K562 (cell line): ENCODE data around the gene NR1D1. TPM values are rescaled to one million over a fixed set of nuclear protein-coding genes. Genes with fewer than 3 reads are reported as not detected.

Experiments
- FOXK1 ChIP-seq: sonication (generic); formaldehyde crosslinking; IDR thresholded peaks from 2 replicates; pipeline ENCODE4 v1.8.0; 2022; ENCODE audit warnings: missing genetic modification reagents, mild to moderate bottlenecking, borderline replicate concordance
- RBFOX2 ChIP-seq: fragments of 200-400 bp; formaldehyde crosslinking; IDR thresholded peaks from 2 replicates; pipeline ENCODE4 v1.6.1; 2017; ENCODE audit warnings: low read depth, mild to moderate bottlenecking, low read length, moderate library complexity
- RFX7 ChIP-seq: fragments of 250-450 bp; sonication (Bioruptor Pico); IDR thresholded peaks from 2 replicates; pipeline ENCODE4 v1.5.1; 2021; ENCODE audit warnings: mild to moderate bottlenecking
- SAP30 ChIP-seq: fragments of 200-600 bp; sonication (generic); IDR thresholded peaks from 2 replicates; pipeline ENCODE4 v1.6.1; 2012; ENCODE audit warnings: borderline replicate concordance, low read depth, mild to moderate bottlenecking, moderate library complexity, low read length, control low read depth, inconsistent platforms; ENCODE audit not compliant: insufficient read depth, poor library complexity, severe bottlenecking
- SRSF7 ChIP-seq: fragments of 200-400 bp; formaldehyde crosslinking; optimal IDR thresholded peaks from 2 replicates; pipeline ENCODE3; 2017; ENCODE audit warnings: mild to moderate bottlenecking, low read depth, low read length
- YY1 ChIP-seq, 3 experiments: IDR thresholded peaks; 2 replicates each; pipeline ENCODE4 v1.6.1; 2011; ENCODE audit warnings: low read length in 2 of 3, mild to moderate bottlenecking in 2 of 3, moderate library complexity in 2 of 3, borderline replicate concordance in 1 of 3, control low read depth in 1 of 3, low read depth in 1 of 3; ENCODE audit not compliant: insufficient read depth in 3 of 3, insufficient replicate concordance in 2 of 3, control insufficient read depth in 1 of 3, insufficient read length in 1 of 3; ENCODE audit errors: extremely low read depth in 1 of 3
- ZNF586 ChIP-seq: fragments of 450-650 bp; formaldehyde crosslinking; conservative IDR thresholded peaks from 2 replicates; pipeline ENCODE4 v1.4.0; 2020; ENCODE audit warnings: mild to moderate bottlenecking, moderate library complexity
- ZNF830 ChIP-seq: fragments of 250-450 bp; sonication (Bioruptor Pico); IDR thresholded peaks from 2 replicates; pipeline ENCODE4 v1.5.0; 2021; ENCODE audit warnings: mild to moderate bottlenecking
- polyA plus RNA-seq, 8 experiments: library from polyadenylated mRNA; depleted of rRNA in 4 of 8; stranded (reverse) in 5 of 8; unstranded in 3 of 8; fragments of >200 nt; fragmentation: Nextera tagmentation in 2 of 8; fragmentation: Illumina TruSeq in 1 of 8; extraction: Ambion mirVana in 2 of 8; extraction: Trizol in 1 of 8; gene quantifications; 2 replicates each; pipeline versions ENCODE4 v1.2.1 to v1.2.3, GENCODE V29; 2011 to 2014; ENCODE audit warnings: inconsistent platforms in 1 of 8, missing spikeins in 1 of 8
- total RNA-seq, 7 experiments: library from RNA; depleted of rRNA in 6 of 7; stranded (reverse); fragments of >200 nt in 6 of 7; fragmentation: Illumina TruSeq in 2 of 7; extraction: Trizol in 2 of 7; gene quantifications; 2 replicates each; pipeline versions ENCODE4 v1.2.1 to v1.2.3, GENCODE V29; 2011 to 2021; ENCODE audit warnings: low replicate concordance in 1 of 7
- TF ChIP-seq, protein P1 (sequence below): sonication (generic); formaldehyde crosslinking; IDR thresholded peaks from 2 replicates; pipeline ENCODE4 v1.8.0; 2022; ENCODE audit warnings: mild to moderate bottlenecking, missing genetic modification reagents
- TF ChIP-seq, protein P2 (sequence below), 2 experiments: fragments of 450-650 bp; formaldehyde crosslinking in 1 of 2; IDR thresholded peaks; 2 replicates each; pipeline versions ENCODE4 v1.4.0 to v1.6.1; 2014 to 2020; ENCODE audit warnings: mild to moderate bottlenecking in 2 of 2, borderline replicate concordance in 1 of 2, low read depth in 1 of 2

Gene NR1D1
- total and polyA plus RNA-seq, 9 of the 15 experiments (the other 6 are each of a cell fraction or from before 2014, with no cell fraction given) = 0.25 to 7.7 (median 0.65) TPM

DNA sequence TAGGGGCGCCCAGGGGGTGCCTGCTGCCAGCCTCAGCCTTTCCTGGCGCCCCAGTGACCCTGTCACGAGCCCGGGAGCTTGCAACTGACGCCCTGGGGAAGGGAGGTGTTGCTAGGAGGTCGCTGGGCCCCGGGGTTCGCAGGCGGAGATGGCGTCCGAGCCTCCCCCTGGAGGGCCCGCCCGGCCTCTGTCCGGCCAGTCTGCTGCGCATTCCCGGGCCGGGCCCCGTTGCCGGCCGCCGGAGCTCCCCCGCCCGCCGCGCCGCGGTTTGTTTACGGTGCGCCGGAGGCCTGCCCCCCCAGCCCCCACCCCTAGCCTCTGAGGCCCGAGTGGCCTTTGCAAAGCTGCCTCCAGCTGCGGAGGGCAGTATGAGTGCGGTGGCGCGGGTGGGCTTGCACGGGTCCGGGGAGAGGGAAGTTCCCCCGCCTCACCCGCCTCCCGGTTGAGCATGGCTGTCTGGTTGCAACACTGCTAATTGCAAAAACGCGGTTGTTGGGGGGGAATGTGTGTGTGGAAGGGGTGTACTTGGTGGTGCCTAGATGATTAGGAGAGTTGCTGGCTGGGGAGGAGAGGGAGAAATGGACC lies 37.1 kb downstream of the NR1D1 start (continued):
- TF ChIP-seq, protein P1, sequence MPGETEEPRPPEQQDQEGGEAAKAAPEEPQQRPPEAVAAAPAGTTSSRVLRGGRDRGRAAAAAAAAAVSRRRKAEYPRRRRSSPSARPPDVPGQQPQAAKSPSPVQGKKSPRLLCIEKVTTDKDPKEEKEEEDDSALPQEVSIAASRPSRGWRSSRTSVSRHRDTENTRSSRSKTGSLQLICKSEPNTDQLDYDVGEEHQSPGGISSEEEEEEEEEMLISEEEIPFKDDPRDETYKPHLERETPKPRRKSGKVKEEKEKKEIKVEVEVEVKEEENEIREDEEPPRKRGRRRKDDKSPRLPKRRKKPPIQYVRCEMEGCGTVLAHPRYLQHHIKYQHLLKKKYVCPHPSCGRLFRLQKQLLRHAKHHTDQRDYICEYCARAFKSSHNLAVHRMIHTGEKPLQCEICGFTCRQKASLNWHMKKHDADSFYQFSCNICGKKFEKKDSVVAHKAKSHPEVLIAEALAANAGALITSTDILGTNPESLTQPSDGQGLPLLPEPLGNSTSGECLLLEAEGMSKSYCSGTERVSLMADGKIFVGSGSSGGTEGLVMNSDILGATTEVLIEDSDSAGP (CRISPR knock-in tag) = no peak
- peak; percentile 67 for TF ChIP-seq RBFOX2
- TF ChIP-seq FOXK1 (CRISPR knock-in tag) = no peak
- TF ChIP-seq ZNF830 (CRISPR knock-in tag) = no peak
- TF ChIP-seq, protein P2, sequence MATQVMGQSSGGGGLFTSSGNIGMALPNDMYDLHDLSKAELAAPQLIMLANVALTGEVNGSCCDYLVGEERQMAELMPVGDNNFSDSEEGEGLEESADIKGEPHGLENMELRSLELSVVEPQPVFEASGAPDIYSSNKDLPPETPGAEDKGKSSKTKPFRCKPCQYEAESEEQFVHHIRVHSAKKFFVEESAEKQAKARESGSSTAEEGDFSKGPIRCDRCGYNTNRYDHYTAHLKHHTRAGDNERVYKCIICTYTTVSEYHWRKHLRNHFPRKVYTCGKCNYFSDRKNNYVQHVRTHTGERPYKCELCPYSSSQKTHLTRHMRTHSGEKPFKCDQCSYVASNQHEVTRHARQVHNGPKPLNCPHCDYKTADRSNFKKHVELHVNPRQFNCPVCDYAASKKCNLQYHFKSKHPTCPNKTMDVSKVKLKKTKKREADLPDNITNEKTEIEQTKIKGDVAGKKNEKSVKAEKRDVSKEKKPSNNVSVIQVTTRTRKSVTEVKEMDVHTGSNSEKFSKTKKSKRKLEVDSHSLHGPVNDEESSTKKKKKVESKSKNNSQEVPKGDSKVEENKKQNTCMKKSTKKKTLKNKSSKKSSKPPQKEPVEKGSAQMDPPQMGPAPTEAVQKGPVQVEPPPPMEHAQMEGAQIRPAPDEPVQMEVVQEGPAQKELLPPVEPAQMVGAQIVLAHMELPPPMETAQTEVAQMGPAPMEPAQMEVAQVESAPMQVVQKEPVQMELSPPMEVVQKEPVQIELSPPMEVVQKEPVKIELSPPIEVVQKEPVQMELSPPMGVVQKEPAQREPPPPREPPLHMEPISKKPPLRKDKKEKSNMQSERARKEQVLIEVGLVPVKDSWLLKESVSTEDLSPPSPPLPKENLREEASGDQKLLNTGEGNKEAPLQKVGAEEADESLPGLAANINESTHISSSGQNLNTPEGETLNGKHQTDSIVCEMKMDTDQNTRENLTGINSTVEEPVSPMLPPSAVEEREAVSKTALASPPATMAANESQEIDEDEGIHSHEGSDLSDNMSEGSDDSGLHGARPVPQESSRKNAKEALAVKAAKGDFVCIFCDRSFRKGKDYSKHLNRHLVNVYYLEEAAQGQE (IDR thresholded peaks at IDR 0.05; ENCODE audit: borderline replicate concordance) = 0 out of 2 replicates have a peak, but pooled peaks have one; percentile 2
- TF ChIP-seq, protein P2 (CRISPR knock-in tag; IDR thresholded peaks at IDR 0.05; ENCODE audit: low read depth) = no peak
- no peak for TF ChIP-seq ZNF586
- TF ChIP-seq YY1 (IDR thresholded peaks at IDR 0.05; ENCODE audit: borderline replicate concordance in 1 of 3, control insufficient read depth in 1 of 3, extremely low read depth in 1 of 3, insufficient read depth in 3 of 3, insufficient read length in 1 of 3, insufficient replicate concordance in 2 of 3, low read depth in 1 of 3, low read length in 2 of 3) = peak in 2 of 3 experiments; percentile 15 to 60
- TF ChIP-seq SAP30 = no peak
- TF ChIP-seq SRSF7 = no peak
- TF ChIP-seq RFX7 (CRISPR knock-in tag) = no peak
